Measurements from ENCODE around the gene SEC14L1. TPM values are rescaled to one million over a fixed set of nuclear protein-coding genes. Genes with fewer than 3 reads are reported as not detected.
A peak's percentile ranks its signal among the peaks of the same experiment; 100 is the strongest.

The SEC14L1 gene
- polyA plus RNA-seq, 1 experiment = 25.2 TPM

DNA sequence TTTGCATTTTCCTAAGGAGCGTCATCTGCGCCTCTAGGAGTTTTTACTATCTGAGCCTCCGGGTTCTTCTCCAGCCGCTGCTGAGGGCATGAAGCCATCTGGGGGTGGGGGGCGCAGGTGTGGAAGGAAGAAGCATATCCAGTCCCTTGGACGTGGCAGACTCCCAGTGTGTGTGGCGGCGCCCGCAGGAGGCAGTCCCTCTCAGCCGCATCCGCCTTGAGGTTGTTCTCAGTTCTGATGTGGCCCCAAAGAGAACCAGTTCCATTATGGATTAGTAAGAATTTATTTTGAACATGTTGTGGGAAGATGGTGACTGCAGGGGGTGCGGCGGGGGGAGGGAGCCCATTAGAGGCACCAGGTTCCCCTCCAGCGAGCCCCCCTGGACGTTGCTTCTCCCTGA, 100.2 kb downstream of the SEC14L1 start:
- Histone ChIP-seq H3K36me3 (ENCODE audit: control insufficient read depth, insufficient read depth, low read length) (no peaks in the 10 kb centered on the region), H3K27me3 (ENCODE audit: control insufficient read depth, insufficient read depth, low read length) (no peaks in the 10 kb centered on the region), H3K4me3 (ENCODE audit: low read depth, low read length) (no peak overlapping the region)
- TF ChIP-seq CTCF (IDR thresholded peaks at IDR 0.05; ENCODE audit: insufficient read depth, low read depth, low read length) = no peak
- CTCF ChIA-PET = no interaction called here
- no peak for DNase-seq (ENCODE audit: low read depth)
- POLR2A ChIA-PET = no interaction called here

DNA sequence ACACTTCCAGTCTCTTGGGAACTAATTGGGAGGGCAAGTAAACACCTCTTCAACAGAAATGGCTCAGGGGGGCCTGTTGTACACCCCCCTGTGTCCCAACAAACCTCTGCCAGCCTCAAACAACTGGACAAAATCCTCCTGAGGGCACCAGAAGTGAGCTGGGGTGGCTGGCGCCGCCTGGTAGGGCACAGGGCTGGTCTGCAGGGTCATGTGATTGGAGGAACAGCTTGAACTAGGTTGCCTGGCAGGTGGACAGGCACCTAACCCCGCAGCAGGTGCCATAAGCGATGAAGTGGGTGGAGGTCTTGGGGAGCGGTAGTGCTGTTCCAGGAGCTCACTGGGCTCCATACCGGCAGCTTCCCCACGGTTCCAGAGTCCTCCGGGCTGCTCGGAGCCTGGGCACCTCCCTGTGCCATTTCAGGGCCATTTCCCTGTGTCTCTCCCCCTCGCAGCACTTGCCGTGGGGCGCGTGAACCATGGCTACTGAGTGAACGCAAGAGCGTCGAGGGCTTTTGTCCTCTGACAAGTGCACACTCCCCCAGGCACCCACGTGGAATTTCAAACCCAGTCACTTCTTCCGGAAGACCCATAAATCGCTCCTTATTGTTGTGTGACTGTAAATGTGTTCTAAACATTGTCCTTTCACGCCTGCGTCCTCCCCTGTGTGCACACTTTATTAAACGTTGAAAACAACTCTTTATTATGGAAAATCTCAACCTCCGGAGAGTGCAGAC, 101.5 kb downstream of the SEC14L1 start:
- no peaks in the 10 kb centered on the region for H3K36me3 ChIP-seq (ENCODE audit: control insufficient read depth, insufficient read depth, low read length)
- no peaks in the 10 kb centered on the region for H3K27me3 ChIP-seq (ENCODE audit: control insufficient read depth, insufficient read depth, low read length)
- no peak for DNase-seq (ENCODE audit: low read depth)
- TF ChIP-seq CTCF (IDR thresholded peaks at IDR 0.05; ENCODE audit: insufficient read depth, low read depth, low read length) = no peak
- H3K4me3 ChIP-seq (ENCODE audit: low read depth, low read length) = no peak overlapping the region
- ChIA-PET POLR2A (interaction anchor here (0.7 kb wide), 1 partner anchor 716 kb away, joined by 3 read pairs; the partner anchor contains the start of gene TNRC6C), CTCF (interaction anchor here (3.7 kb wide), 1 partner anchor 155 kb away, joined by 11 read pairs; no protein-coding TSS in a partner anchor)

- no peak for TF ChIP-seq CTCF (IDR thresholded peaks at IDR 0.05; ENCODE audit: insufficient read depth, low read depth, low read length)
- no peak for DNase-seq (ENCODE audit: low read depth)
- POLR2A ChIA-PET = no interaction called here
- no peaks in the 10 kb centered on the region for H3K36me3 ChIP-seq (ENCODE audit: control insufficient read depth, insufficient read depth, low read length)
- no peak overlapping the region for H3K4me3 ChIP-seq (ENCODE audit: low read depth, low read length)
- CTCF ChIA-PET = interaction anchor here (2.5 to 3.7 kb wide), 2 partner anchors 157 to 159 kb away, joined by 11 read pairs; no protein-coding TSS in a partner anchor
- no peaks in the 10 kb centered on the region for H3K27me3 ChIP-seq (ENCODE audit: control insufficient read depth, insufficient read depth, low read length)
Measured at GRCh38 chr17:77245162-77245926, 104.6 kb downstream of the SEC14L1 start.

DNA sequence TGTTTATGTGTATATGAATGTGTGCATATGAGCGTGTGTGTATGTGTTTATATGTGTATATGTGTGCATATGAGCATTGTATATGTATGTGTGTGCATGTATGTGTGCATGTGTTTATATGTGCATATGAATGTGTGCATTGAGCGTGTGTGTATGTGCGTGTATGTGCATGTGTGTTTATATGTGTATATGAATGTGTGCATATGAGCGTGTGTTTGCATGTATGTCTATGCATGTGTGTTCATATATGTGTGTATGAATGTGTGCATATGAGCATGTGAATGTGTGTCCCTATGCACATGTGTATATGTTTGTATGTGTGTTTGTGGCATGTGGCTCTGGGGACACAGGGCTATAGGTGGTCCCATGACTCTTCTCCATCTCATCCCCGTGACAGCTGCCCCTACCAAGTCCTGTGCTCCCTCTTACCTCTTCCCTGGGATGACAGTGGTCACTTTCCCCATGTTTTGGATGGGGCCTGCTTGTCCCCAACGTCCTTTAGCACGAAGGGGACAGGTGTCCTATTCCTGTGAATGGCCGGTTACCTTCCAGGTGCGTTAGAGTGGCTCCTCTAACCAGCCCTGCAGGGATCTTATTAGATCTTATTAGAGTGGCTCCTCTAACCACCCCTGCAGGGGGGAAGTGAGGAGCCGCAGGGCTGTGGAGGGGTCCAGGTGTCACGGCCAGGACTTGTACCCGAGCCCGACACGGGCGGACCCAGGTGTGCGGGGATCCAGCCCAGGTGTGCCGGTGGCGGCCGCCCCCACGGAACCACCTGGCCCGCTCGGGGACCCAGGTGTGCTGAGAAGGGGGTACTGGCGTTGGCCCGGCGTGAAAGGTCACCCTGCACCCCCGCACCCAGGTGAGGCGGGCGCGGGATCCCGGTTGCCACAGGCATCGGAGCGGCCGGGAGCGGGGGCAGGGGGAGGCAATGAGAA, 105.6 kb downstream of the SEC14L1 start:
- ChIA-PET CTCF (interaction anchor here (1.0 to 11.5 kb wide), 2 partner anchors 158 to 167 kb away, joined by 3 to 89 read pairs; no protein-coding TSS in a partner anchor), POLR2A (no interaction called here)
- H3K4me3 ChIP-seq (ENCODE audit: low read depth, low read length) = peak overlapping the region; percentile 64
- DNase-seq (ENCODE audit: low read depth) = no peak
- TF ChIP-seq CTCF (IDR thresholded peaks at IDR 0.05; ENCODE audit: insufficient read depth, low read depth, low read length) = no peak
- H3K27me3 ChIP-seq (ENCODE audit: control insufficient read depth, insufficient read depth, low read length) = no peaks in the 10 kb centered on the region
- no peaks in the 10 kb centered on the region for H3K36me3 ChIP-seq (ENCODE audit: control insufficient read depth, insufficient read depth, low read length)
